ENCODE measurements around the gene TPH1.

The TPH1 gene

DNA sequence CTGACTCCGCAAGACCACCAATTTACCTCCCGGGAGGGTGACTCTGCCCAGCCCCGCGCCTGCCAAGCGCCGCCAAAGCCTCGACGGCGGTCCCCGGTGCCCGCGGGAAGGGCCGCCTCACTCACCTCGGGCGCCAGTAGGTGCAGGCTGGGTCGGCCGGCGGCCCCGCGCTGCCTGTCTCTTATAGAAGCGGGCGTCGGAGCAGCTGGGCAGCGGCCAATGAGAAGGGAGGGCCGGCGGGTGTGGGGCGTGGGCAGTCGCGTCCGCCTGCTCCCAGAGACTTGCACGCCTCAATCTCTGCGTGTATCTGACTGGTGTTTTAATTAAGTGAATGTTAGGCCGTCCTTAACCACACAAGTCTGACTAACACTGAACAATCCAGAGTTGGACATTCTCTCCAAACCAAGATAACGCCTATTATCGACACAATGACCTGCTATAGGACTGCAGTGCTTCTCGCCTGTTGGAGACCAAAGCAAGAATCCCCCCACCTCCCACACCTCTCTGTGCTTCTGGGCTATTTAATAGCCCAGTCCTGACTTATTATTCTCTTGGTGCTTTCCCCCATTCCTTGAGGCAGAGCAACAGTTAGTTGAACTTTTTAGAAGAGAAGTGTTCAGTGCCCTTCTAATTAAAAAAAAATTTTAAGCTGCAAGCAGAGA lies at the start of gene TPH1:
TPH1 (minus strand) TSS at position 154 of the 662 bp plus-strand sequence. CDS start 5,507 bp downstream, outside the sequence.
- Histone ChIP-seq H3K27ac (ENCODE audit: low read length) (no peak within 1 kb of the TSS), H3K9me3 (ENCODE audit: control insufficient read depth in 2 of 2, low read length in 2 of 2) (no peaks in the 10 kb centered on the region), H3K4me3 (ENCODE audit: low read length in 2 of 2) (no peak within 1 kb of the TSS), H3K9ac (ENCODE audit: low read length in 2 of 2) (no peak within 1 kb of the TSS), H3K27me3 (ENCODE audit: control insufficient read depth in 1 of 2, insufficient read depth in 2 of 2, low read length in 2 of 2) (peaks cover 8 to 11% of the 10 kb centered on the region in 2 donors), H3K36me3 (ENCODE audit: control insufficient read depth in 2 of 2, insufficient read depth in 2 of 2, low read length in 2 of 2) (no peaks in the 10 kb centered on the region), H3K4me1 (ENCODE audit: control insufficient read depth, insufficient read depth, low read length) (no peaks in the 10 kb centered on the region)

DNA sequence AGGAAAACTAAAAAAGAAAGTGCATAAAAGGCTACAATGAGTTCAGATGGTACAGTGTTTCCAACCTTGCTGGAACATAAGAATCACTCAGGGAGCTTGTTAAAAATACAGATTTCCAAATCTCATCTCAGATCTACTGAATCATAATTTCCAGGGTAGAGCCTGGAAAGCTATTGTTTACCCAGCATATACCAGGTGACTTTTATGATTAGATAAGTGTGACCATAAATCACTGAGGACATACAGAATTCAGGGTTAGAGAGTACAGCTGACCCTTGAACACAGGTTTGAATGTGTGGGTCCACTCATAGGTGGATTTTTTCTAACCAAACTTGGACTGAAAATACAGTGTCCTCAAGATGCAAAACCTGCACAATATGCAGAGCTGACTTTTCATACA lies 47.9 kb upstream of the TPH1 start:
- Histone ChIP-seq H3K9ac (ENCODE audit: low read length in 2 of 2) (no peak overlapping the region), H3K27ac (ENCODE audit: low read length) (no peak overlapping the region), H3K4me1 (ENCODE audit: control insufficient read depth, insufficient read depth, low read length) (no peaks in the 10 kb centered on the region), H3K9me3 (ENCODE audit: control insufficient read depth in 2 of 2, low read length in 2 of 2) (no peaks in the 10 kb centered on the region), H3K4me3 (ENCODE audit: low read length in 2 of 2) (no peak overlapping the region), H3K36me3 (ENCODE audit: control insufficient read depth in 2 of 2, insufficient read depth in 2 of 2, low read length in 2 of 2) (peaks cover 21 to 30% of the 10 kb centered on the region in 2 donors), H3K27me3 (ENCODE audit: control insufficient read depth in 1 of 2, insufficient read depth in 2 of 2, low read length in 2 of 2) (no peaks in the 10 kb centered on the region)

DNA sequence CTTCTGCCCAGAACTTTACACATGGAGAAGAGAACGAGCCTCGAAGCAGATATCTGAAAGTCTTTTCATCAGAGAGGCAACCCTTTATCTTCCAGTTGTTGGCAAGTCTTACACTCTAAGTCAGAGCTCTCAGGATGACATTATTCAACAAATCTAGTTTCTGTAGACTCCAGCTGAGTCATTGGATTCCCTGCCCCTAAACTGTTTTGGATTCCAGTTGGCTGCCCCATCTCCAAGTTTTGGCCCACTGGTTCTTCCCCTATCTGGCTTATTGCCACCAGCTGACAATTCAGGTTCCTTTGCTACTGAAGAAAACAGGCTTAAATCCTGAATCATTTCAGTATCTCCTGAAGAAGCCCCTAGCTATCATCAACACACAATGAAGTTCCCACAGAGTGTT lies 45.7 kb upstream of the TPH1 start:
- H3K36me3 ChIP-seq (ENCODE audit: control insufficient read depth in 2 of 2, insufficient read depth in 2 of 2, low read length in 2 of 2): peaks cover 24 to 41% of the 10 kb centered on the region in 2 donors

DNA sequence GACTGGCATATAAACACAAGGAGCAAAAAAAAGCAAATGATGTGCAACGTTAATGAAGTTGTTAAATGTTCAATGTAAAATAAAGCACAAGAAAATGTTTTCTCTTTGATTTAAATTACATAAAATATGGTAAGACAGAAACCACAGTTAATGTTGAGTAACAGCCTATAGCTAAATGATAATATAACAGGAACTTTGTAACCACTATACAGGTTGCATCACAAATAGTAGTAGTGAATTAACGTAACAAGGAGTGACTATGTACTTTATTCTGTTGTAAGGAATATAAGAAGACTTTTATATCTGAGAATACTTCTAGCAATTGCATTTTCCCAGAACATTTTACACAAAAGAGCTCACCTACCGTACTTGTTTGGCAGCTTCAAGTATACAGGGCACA lies 42.9 kb upstream of the TPH1 start:
- Histone ChIP-seq H3K36me3 (ENCODE audit: control insufficient read depth in 2 of 2, insufficient read depth in 2 of 2, low read length in 2 of 2) (peaks cover 13 to 35% of the 10 kb centered on the region in 2 donors), H3K9me3 (ENCODE audit: control insufficient read depth in 2 of 2, low read length in 2 of 2) (no peaks in the 10 kb centered on the region), H3K27ac (ENCODE audit: low read length) (no peak overlapping the region), H3K9ac (ENCODE audit: low read length in 2 of 2) (no peak overlapping the region), H3K4me3 (ENCODE audit: low read length in 2 of 2) (no peak overlapping the region), H3K4me1 (ENCODE audit: control insufficient read depth, insufficient read depth, low read length) (no peaks in the 10 kb centered on the region), H3K27me3 (ENCODE audit: control insufficient read depth in 1 of 2, insufficient read depth in 2 of 2, low read length in 2 of 2) (no peaks in the 10 kb centered on the region)

More for the DNA sequence above, 45.7 kb upstream of the TPH1 start:
- no peaks in the 10 kb centered on the region for H3K27me3 ChIP-seq (ENCODE audit: control insufficient read depth in 1 of 2, insufficient read depth in 2 of 2, low read length in 2 of 2)
- no peak overlapping the region for H3K27ac ChIP-seq (ENCODE audit: low read length)
- H3K9ac ChIP-seq (ENCODE audit: low read length in 2 of 2): no peak overlapping the region
- H3K4me1 ChIP-seq (ENCODE audit: control insufficient read depth, insufficient read depth, low read length): no peaks in the 10 kb centered on the region
- H3K9me3 ChIP-seq (ENCODE audit: control insufficient read depth in 2 of 2, low read length in 2 of 2): no peaks in the 10 kb centered on the region
- no peak overlapping the region for H3K4me3 ChIP-seq (ENCODE audit: low read length in 2 of 2)

- H3K9ac ChIP-seq (ENCODE audit: low read length in 2 of 2): no peak overlapping the region
- no peak overlapping the region for H3K27ac ChIP-seq (ENCODE audit: low read length)
- H3K4me1 ChIP-seq (ENCODE audit: control insufficient read depth, insufficient read depth, low read length): no peaks in the 10 kb centered on the region
- no peaks in the 10 kb centered on the region for H3K27me3 ChIP-seq (ENCODE audit: control insufficient read depth in 1 of 2, insufficient read depth in 2 of 2, low read length in 2 of 2)
- H3K4me3 ChIP-seq (ENCODE audit: low read length in 2 of 2): no peak overlapping the region
- peaks cover 7 to 31% of the 10 kb centered on the region in 2 donors for H3K36me3 ChIP-seq (ENCODE audit: control insufficient read depth in 2 of 2, insufficient read depth in 2 of 2, low read length in 2 of 2)
- no peaks in the 10 kb centered on the region for H3K9me3 ChIP-seq (ENCODE audit: control insufficient read depth in 2 of 2, low read length in 2 of 2)
Observed at GRCh38 chr11:18088366-18088765, 42.3 kb upstream of the TPH1 start.

- H3K4me1 ChIP-seq (ENCODE audit: control insufficient read depth, insufficient read depth, low read length): no peaks in the 10 kb centered on the region
- H3K27ac ChIP-seq (ENCODE audit: low read length): no peak overlapping the region
- peaks cover 10 to 15% of the 10 kb centered on the region in 2 donors for H3K36me3 ChIP-seq (ENCODE audit: control insufficient read depth in 2 of 2, insufficient read depth in 2 of 2, low read length in 2 of 2)
- H3K4me3 ChIP-seq (ENCODE audit: low read length in 2 of 2): no peak overlapping the region
- H3K9me3 ChIP-seq (ENCODE audit: control insufficient read depth in 2 of 2, low read length in 2 of 2): no peaks in the 10 kb centered on the region
- H3K9ac ChIP-seq (ENCODE audit: low read length in 2 of 2): no peak overlapping the region
- H3K27me3 ChIP-seq (ENCODE audit: control insufficient read depth in 1 of 2, insufficient read depth in 2 of 2, low read length in 2 of 2): no peaks in the 10 kb centered on the region
Observed at GRCh38 chr11:18081551-18081950, 35.5 kb upstream of the TPH1 start.

- no peaks in the 10 kb centered on the region for H3K4me1 ChIP-seq (ENCODE audit: control insufficient read depth, insufficient read depth, low read length)
- H3K4me3 ChIP-seq (ENCODE audit: low read length in 2 of 2): no peak overlapping the region
- H3K27me3 ChIP-seq (ENCODE audit: control insufficient read depth in 1 of 2, insufficient read depth in 2 of 2, low read length in 2 of 2): no peaks in the 10 kb centered on the region
- H3K9me3 ChIP-seq (ENCODE audit: control insufficient read depth in 2 of 2, low read length in 2 of 2): no peaks in the 10 kb centered on the region
- H3K36me3 ChIP-seq (ENCODE audit: control insufficient read depth in 2 of 2, insufficient read depth in 2 of 2, low read length in 2 of 2): peaks cover 10 to 15% of the 10 kb centered on the region in 2 donors
- no peak overlapping the region for H3K27ac ChIP-seq (ENCODE audit: low read length)
- H3K9ac ChIP-seq (ENCODE audit: low read length in 2 of 2): no peak overlapping the region
Observed at GRCh38 chr11:18080451-18080850, 34.4 kb upstream of the TPH1 start.

- Histone ChIP-seq H3K9me3 (ENCODE audit: control insufficient read depth in 2 of 2, low read length in 2 of 2) (no peaks in the 10 kb centered on the region), H3K4me1 (ENCODE audit: control insufficient read depth, insufficient read depth, low read length) (no peaks in the 10 kb centered on the region), H3K4me3 (ENCODE audit: low read length in 2 of 2) (no peak overlapping the region), H3K36me3 (ENCODE audit: control insufficient read depth in 2 of 2, insufficient read depth in 2 of 2, low read length in 2 of 2) (peaks cover 10 to 15% of the 10 kb centered on the region in 2 donors), H3K27ac (ENCODE audit: low read length) (no peak overlapping the region), H3K9ac (ENCODE audit: low read length in 2 of 2) (no peak overlapping the region), H3K27me3 (ENCODE audit: control insufficient read depth in 1 of 2, insufficient read depth in 2 of 2, low read length in 2 of 2) (no peaks in the 10 kb centered on the region)
Observed at GRCh38 chr11:18078909-18079308, 32.8 kb upstream of the TPH1 start.

DNA sequence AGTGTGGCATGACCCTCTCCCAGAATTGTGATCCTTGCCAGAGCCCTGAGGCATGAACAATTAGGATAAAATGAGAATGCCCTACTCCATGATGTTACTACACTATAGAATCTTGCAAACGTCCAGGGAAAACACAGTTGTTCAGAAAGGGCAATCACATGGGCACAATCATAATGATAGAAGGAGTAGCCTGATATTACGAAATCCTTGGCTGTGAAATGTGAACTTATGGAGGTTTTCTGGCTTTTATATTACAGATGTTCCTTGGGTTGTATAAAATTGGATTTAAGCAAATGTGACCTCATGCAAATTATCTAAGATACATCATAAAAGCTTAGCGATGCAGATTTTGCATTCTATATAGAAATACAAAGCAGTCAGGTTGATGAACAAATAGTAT lies 29.4 kb upstream of the TPH1 start:
- H3K4me1 ChIP-seq (ENCODE audit: control insufficient read depth, insufficient read depth, low read length): no peaks in the 10 kb centered on the region
- no peaks in the 10 kb centered on the region for H3K27me3 ChIP-seq (ENCODE audit: control insufficient read depth in 1 of 2, insufficient read depth in 2 of 2, low read length in 2 of 2)
- H3K9me3 ChIP-seq (ENCODE audit: control insufficient read depth in 2 of 2, low read length in 2 of 2): no peaks in the 10 kb centered on the region
- H3K36me3 ChIP-seq (ENCODE audit: control insufficient read depth in 2 of 2, insufficient read depth in 2 of 2, low read length in 2 of 2): peaks cover 3 to 5% of the 10 kb centered on the region in 2 donors
- H3K9ac ChIP-seq (ENCODE audit: low read length in 2 of 2): no peak overlapping the region
- no peak overlapping the region for H3K4me3 ChIP-seq (ENCODE audit: low read length in 2 of 2)
- no peak overlapping the region for H3K27ac ChIP-seq (ENCODE audit: low read length)

- Histone ChIP-seq H3K4me3 (ENCODE audit: low read length in 2 of 2) (no peak overlapping the region), H3K27ac (ENCODE audit: low read length) (no peak overlapping the region), H3K9me3 (ENCODE audit: control insufficient read depth in 2 of 2, low read length in 2 of 2) (no peaks in the 10 kb centered on the region), H3K27me3 (ENCODE audit: control insufficient read depth in 1 of 2, insufficient read depth in 2 of 2, low read length in 2 of 2) (no peaks in the 10 kb centered on the region), H3K4me1 (ENCODE audit: control insufficient read depth, insufficient read depth, low read length) (no peaks in the 10 kb centered on the region), H3K36me3 (ENCODE audit: control insufficient read depth in 2 of 2, insufficient read depth in 2 of 2, low read length in 2 of 2) (peaks cover 0 to 2% of the 10 kb centered on the region in 2 donors), H3K9ac (ENCODE audit: low read length in 2 of 2) (no peak overlapping the region)
Observed at GRCh38 chr11:18071098-18071705, 25.1 kb upstream of the TPH1 start.

DNA sequence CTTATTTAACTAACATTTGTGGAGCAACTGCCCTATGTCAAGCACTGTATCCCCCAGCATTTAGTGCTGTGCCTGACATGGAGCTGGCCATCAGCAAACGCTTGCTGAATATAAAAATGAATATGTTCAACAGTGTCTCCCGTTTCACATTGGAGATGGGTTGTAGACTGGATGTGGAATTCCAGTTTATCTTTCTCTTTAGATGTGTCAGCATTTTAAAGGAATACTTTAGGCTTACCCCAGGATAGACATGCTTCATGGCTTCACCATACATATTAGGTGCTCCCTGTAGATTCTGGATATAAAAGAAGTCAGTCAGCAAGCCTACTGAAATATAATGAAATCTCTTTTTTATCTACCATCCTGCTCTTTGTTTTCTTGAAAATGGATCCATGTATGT lies 21.3 kb upstream of the TPH1 start:
- Histone ChIP-seq H3K9ac (ENCODE audit: low read length in 2 of 2) (no peak overlapping the region), H3K36me3 (ENCODE audit: control insufficient read depth in 2 of 2, insufficient read depth in 2 of 2, low read length in 2 of 2) (peaks cover 0 to 2% of the 10 kb centered on the region in 2 donors), H3K4me3 (ENCODE audit: low read length in 2 of 2) (no peak overlapping the region), H3K27me3 (ENCODE audit: control insufficient read depth in 1 of 2, insufficient read depth in 2 of 2, low read length in 2 of 2) (no peaks in the 10 kb centered on the region), H3K9me3 (ENCODE audit: control insufficient read depth in 2 of 2, low read length in 2 of 2) (no peaks in the 10 kb centered on the region), H3K4me1 (ENCODE audit: control insufficient read depth, insufficient read depth, low read length) (no peaks in the 10 kb centered on the region), H3K27ac (ENCODE audit: low read length) (no peak overlapping the region)

Measured in stomach smooth muscle (tissue), 2 donors.